Prostate gland (tissue), 2 donors: ENCODE measurements around the gene ANAPC1. TPM values are rescaled to one million over a fixed set of nuclear protein-coding genes. Genes with fewer than 3 reads are reported as not detected.

Experiments used
- microRNA-seq: library from miRNA; unstranded; fragments of <30 nt; microRNA quantifications from one replicate; pipeline ENCODE4, GENCODE V29; 2016
- small RNA-seq, 2 donors: library from RNA; depleted of rRNA; stranded (forward); fragments of <200 nt; gene quantifications; one replicate each; pipeline ENCODE3, GENCODE V24; 2016
- total RNA-seq, 2 donors: library from RNA; depleted of rRNA; stranded (reverse); fragments of >200 nt; gene quantifications; one replicate each; pipeline ENCODE4 v1.1.0, GENCODE V29; 2016

Gene ANAPC1
- total RNA-seq, 2 donors from 2014 or later = 48.6 to 49.7 TPM

Small RNA genes within 50 kb of the gene (microRNA-seq; reads per million reads assigned to microRNA genes)
- gene MIR4771-2 = not detected

Small RNA genes within 50 kb of the gene (small RNA-seq; reads per million reads assigned to genes)
- 0 reads per million in 2 donors for gene MIR4771-2
- 0 reads per million in 2 donors for gene RN7SL297P

Other genes starting within 250 kb of the ANAPC1 start
- 10 to 100 TPM; 22.2 to 43.6 TPM for gene MERTK, start 14.4 kb upstream of the ANAPC1 start, total RNA-seq
- 10 to 100 TPM; 21.5 to 60.7 TPM for gene TMEM87B, start 171.1 kb upstream of the ANAPC1 start, total RNA-seq